ENCODE measurements around the gene MT1H. TPM values are rescaled to one million over a fixed set of nuclear protein-coding genes. Genes with fewer than 3 reads are reported as not detected.

MT1H gene
- total RNA-seq, 2 experiments from 2014 or later, result not detected

- no peaks in the 10 kb centered on the region for H3K36me3 Mint-ChIP-seq (ENCODE audit: low read depth)
- peaks cover 35% of the 10 kb centered on the region for H3K4me1 Mint-ChIP-seq (ENCODE audit: low read depth)
- Histone ChIP-seq H3K27ac (ENCODE audit: low read depth in 1 of 2, low read length in 2 of 2) (no peak overlapping the region), H3K36me3 (ENCODE audit: insufficient read depth, low read length) (no peaks in the 10 kb centered on the region), H3K27me3 (ENCODE audit: control insufficient read depth in 1 of 2, insufficient read depth in 2 of 2, low read length in 2 of 2) (peaks cover 38 to 52% of the 10 kb centered on the region in 2 experiments), H3K4me1 (ENCODE audit: insufficient read depth, low read length) (peaks cover 39% of the 10 kb centered on the region), H3K4me3 (ENCODE audit: low read length) (no peak overlapping the region), H3K9me3 (ENCODE audit: control insufficient read depth in 1 of 2, insufficient read depth in 1 of 2, low read length in 2 of 2) (peaks cover 0 to 10% of the 10 kb centered on the region in 2 experiments)
- H3K27ac Mint-ChIP-seq, result no peak overlapping the region
- H3K4me3 Mint-ChIP-seq, result no peak overlapping the region
- TF ChIP-seq CTCF (IDR thresholded peaks at IDR 0.05), result no peak
- no peak for ATAC-seq (ENCODE audit: poor library complexity)
- intact Hi-C loops (cut with DNase I, micrococcal nuclease), result no loop called here
- H3K9me3 Mint-ChIP-seq, result no peaks in the 10 kb centered on the region
- no peak for DNase-seq
- POLR2A ChIA-PET, result interaction anchor here (0.9 kb wide), 1 partner anchor 53 kb away, joined by 3 read pairs; the partner anchor contains the start of gene MT1X
- CTCF ChIA-PET, result interaction anchor here (1.0 kb wide), 1 partner anchor 13 kb away, joined by 4 read pairs; no protein-coding TSS in a partner anchor
- H3K27me3 Mint-ChIP-seq, result peaks cover 86% of the 10 kb centered on the region
These were observed 39.5 kb upstream of the MT1H start for GRCh38 chr16:56630134-56630533.

GRCh38 chr16:56631197-56631596 is 38.4 kb upstream of the MT1H start:
- DNase-seq (no peak), ATAC-seq (ENCODE audit: poor library complexity) (no peak)
- H3K27me3 Mint-ChIP-seq, result peaks cover 86% of the 10 kb centered on the region
- intact Hi-C loops (cut with DNase I, micrococcal nuclease), result no loop called here
- ChIA-PET POLR2A (no interaction called here), CTCF (interaction anchor here (1.0 kb wide), 1 partner anchor 12 kb away, joined by 4 read pairs; no protein-coding TSS in a partner anchor)
- no peaks in the 10 kb centered on the region for H3K9me3 Mint-ChIP-seq
- H3K27me3 ChIP-seq (ENCODE audit: control insufficient read depth in 1 of 2, insufficient read depth in 2 of 2, low read length in 2 of 2), result peaks cover 44 to 62% of the 10 kb centered on the region in 2 experiments
- H3K4me3 Mint-ChIP-seq, result no peak overlapping the region
- H3K27ac Mint-ChIP-seq, result no peak overlapping the region
- H3K4me3 ChIP-seq (ENCODE audit: low read length), result no peak overlapping the region
- no peak overlapping the region for H3K27ac ChIP-seq (ENCODE audit: low read depth in 1 of 2, low read length in 2 of 2)
- H3K4me1 Mint-ChIP-seq (ENCODE audit: low read depth), result peaks cover 34% of the 10 kb centered on the region
- no peaks in the 10 kb centered on the region for H3K36me3 ChIP-seq (ENCODE audit: insufficient read depth, low read length)
- no peak for TF ChIP-seq CTCF (IDR thresholded peaks at IDR 0.05)
- H3K4me1 ChIP-seq (ENCODE audit: insufficient read depth, low read length), result peaks cover 40% of the 10 kb centered on the region
- no peaks in the 10 kb centered on the region for H3K36me3 Mint-ChIP-seq (ENCODE audit: low read depth)
- H3K9me3 ChIP-seq (ENCODE audit: control insufficient read depth in 1 of 2, insufficient read depth in 1 of 2, low read length in 2 of 2), result peaks cover 0 to 13% of the 10 kb centered on the region in 2 experiments

GRCh38 chr16:56631832-56632155 is 37.8 kb upstream of the MT1H start:
- intact Hi-C loops (cut with DNase I, micrococcal nuclease), result no loop called here
- Histone ChIP-seq H3K9me3 (ENCODE audit: control insufficient read depth in 1 of 2, insufficient read depth in 1 of 2, low read length in 2 of 2) (peaks cover 0 to 13% of the 10 kb centered on the region in 2 experiments), H3K27ac (ENCODE audit: low read depth in 1 of 2, low read length in 2 of 2) (no peak overlapping the region), H3K27me3 (ENCODE audit: control insufficient read depth in 1 of 2, insufficient read depth in 2 of 2, low read length in 2 of 2) (peaks cover 50 to 66% of the 10 kb centered on the region in 2 experiments), H3K4me1 (ENCODE audit: insufficient read depth, low read length) (peaks cover 40% of the 10 kb centered on the region), H3K4me3 (ENCODE audit: low read length) (peak overlapping the region; percentile 36), H3K36me3 (ENCODE audit: insufficient read depth, low read length) (no peaks in the 10 kb centered on the region)
- peaks cover 87% of the 10 kb centered on the region for H3K27me3 Mint-ChIP-seq
- peak overlapping the region; percentile 62 for H3K4me3 Mint-ChIP-seq
- no peak overlapping the region for H3K27ac Mint-ChIP-seq
- TF ChIP-seq CTCF (IDR thresholded peaks at IDR 0.05), result no peak
- DNase-seq, result no peak
- peaks cover 39% of the 10 kb centered on the region for H3K4me1 Mint-ChIP-seq (ENCODE audit: low read depth)
- no peak for ATAC-seq (ENCODE audit: poor library complexity)
- H3K36me3 Mint-ChIP-seq (ENCODE audit: low read depth), result no peaks in the 10 kb centered on the region
- H3K9me3 Mint-ChIP-seq, result no peaks in the 10 kb centered on the region
- CTCF ChIA-PET, result no interaction called here
- POLR2A ChIA-PET, result no interaction called here

Measured in CD4-positive, alpha-beta T cell (primary cell).